ENCODE measurements around the gene FAM83D. TPM values are rescaled to one million over a fixed set of nuclear protein-coding genes. Genes with fewer than 3 reads are reported as not detected.

Gene FAM83D
- total RNA-seq, 1 experiment from 2014 or later: 86.3 TPM

DNA sequence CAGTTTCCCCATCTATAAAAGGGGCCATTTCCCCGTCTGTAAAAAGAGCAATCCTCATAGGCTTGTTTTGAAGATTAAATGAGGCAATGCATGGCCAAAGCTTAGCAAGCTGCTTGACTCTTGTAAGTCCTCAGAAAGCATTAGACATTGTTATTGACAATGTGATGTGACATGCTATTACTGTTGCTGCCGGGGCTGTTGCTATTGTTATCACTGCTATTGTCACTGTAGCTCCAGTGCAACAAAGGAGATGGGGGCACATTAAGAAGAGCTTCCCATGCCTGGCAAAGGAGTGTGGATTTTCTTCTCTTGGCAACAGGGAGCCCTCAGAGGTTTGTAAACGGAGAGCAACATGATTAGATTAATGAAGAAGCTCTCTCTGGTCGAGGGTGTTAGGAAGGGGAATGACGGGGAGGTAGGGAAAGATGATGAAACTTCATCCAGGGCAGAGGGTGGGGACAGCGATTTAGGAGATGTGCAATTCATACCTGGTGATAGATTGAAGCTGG, 33.1 kb upstream of the FAM83D start:
- peaks cover 5% of the 10 kb centered on the region; the same call in 1 of the 2 replicates for H3K4me1 ChIP-seq
- Mint-ChIP-seq H3K9me3 (ENCODE audit: unreplicated experiment) (no peaks in the 10 kb centered on the region), H3K4me3 (ENCODE audit: unreplicated experiment) (peak overlapping the region; percentile 19), H3K36me3 (ENCODE audit: insufficient read depth, unreplicated experiment) (no peaks in the 10 kb centered on the region), H3K27ac (ENCODE audit: unreplicated experiment) (no peak overlapping the region), H3K27me3 (ENCODE audit: insufficient read depth, unreplicated experiment) (peaks cover 6% of the 10 kb centered on the region), H3K4me1 (ENCODE audit: low read depth, unreplicated experiment) (peaks cover 17% of the 10 kb centered on the region)
- no peaks in the 10 kb centered on the region for H3K9me3 ChIP-seq
- no peak for DNase-seq
- TF ChIP-seq CTCF (IDR thresholded peaks at IDR 0.05; ENCODE audit: insufficient read depth in 1 of 2, low read depth in 1 of 2, low read length in 1 of 2, severe bottlenecking in 1 of 2, unreplicated experiment in 1 of 2): no peak
- intact Hi-C loops (cut with micrococcal nuclease; ENCODE audit: unreplicated experiment): no loop called here
- no TSS peak for BruUV-seq (replicated peaks)
- ChIA-PET POLR2A (no interaction called here), CTCF (interaction anchor here (0.7 to 2.3 kb wide), 10 partner anchors 10 to 849 kb away, joined by 3 to 9 read pairs (median 4); no protein-coding TSS in a partner anchor)
- no peaks in the 10 kb centered on the region; the same call in 1 of the 2 replicates for H3K27me3 ChIP-seq (replicated peaks; ENCODE audit: control insufficient read depth, insufficient read depth, low read length)
- H3K36me3 ChIP-seq (ENCODE audit: control insufficient read depth, insufficient read depth, low read length): no peaks in the 10 kb centered on the region
- H3K4me3 ChIP-seq (ENCODE audit: low read depth, low read length): no peak overlapping the region

- no peaks in the 10 kb centered on the region; the same call in 1 of the 2 replicates for H3K27me3 ChIP-seq (replicated peaks; ENCODE audit: control insufficient read depth, insufficient read depth, low read length)
- peaks cover 3% of the 10 kb centered on the region; the same call in 1 of the 2 replicates for H3K4me1 ChIP-seq
- ChIA-PET POLR2A (no interaction called here), CTCF (interaction anchor here (0.7 to 2.3 kb wide), 9 partner anchors 10 to 849 kb away, joined by 3 to 9 read pairs (median 4); no protein-coding TSS in a partner anchor)
- BruUV-seq (replicated peaks): no TSS peak
- Mint-ChIP-seq H3K36me3 (ENCODE audit: insufficient read depth, unreplicated experiment) (no peaks in the 10 kb centered on the region), H3K4me1 (ENCODE audit: low read depth, unreplicated experiment) (peaks cover 17% of the 10 kb centered on the region), H3K9me3 (ENCODE audit: unreplicated experiment) (no peaks in the 10 kb centered on the region), H3K27ac (ENCODE audit: unreplicated experiment) (no peak overlapping the region), H3K27me3 (ENCODE audit: insufficient read depth, unreplicated experiment) (peaks cover 6% of the 10 kb centered on the region), H3K4me3 (ENCODE audit: unreplicated experiment) (peak overlapping the region; percentile 60)
- peak; percentile 100 for TF ChIP-seq CTCF (IDR thresholded peaks at IDR 0.05; ENCODE audit: insufficient read depth in 1 of 2, low read depth in 1 of 2, low read length in 1 of 2, severe bottlenecking in 1 of 2, unreplicated experiment in 1 of 2)
- peak overlapping the region; percentile 27 for H3K4me3 ChIP-seq (ENCODE audit: low read depth, low read length)
- no peaks in the 10 kb centered on the region for H3K9me3 ChIP-seq
- DNase-seq: peak; percentile 84 to 91
- intact Hi-C loops (cut with micrococcal nuclease; ENCODE audit: unreplicated experiment): loop anchor here (1.0 to 2.0 kb wide), 4 partner anchors 20 to 247 kb away; partner anchors contain the start of gene DHX35
- no peaks in the 10 kb centered on the region for H3K36me3 ChIP-seq (ENCODE audit: control insufficient read depth, insufficient read depth, low read length)
Measured at GRCh38 chr20:38893565-38894090, 32.6 kb upstream of the FAM83D start.

- Mint-ChIP-seq H3K4me1 (ENCODE audit: low read depth, unreplicated experiment) (peaks cover 17% of the 10 kb centered on the region), H3K9me3 (ENCODE audit: unreplicated experiment) (no peaks in the 10 kb centered on the region), H3K27ac (ENCODE audit: unreplicated experiment) (no peak overlapping the region), H3K4me3 (ENCODE audit: unreplicated experiment) (peak overlapping the region; percentile 60), H3K36me3 (ENCODE audit: insufficient read depth, unreplicated experiment) (no peaks in the 10 kb centered on the region), H3K27me3 (ENCODE audit: insufficient read depth, unreplicated experiment) (peaks cover 6% of the 10 kb centered on the region)
- Histone ChIP-seq H3K36me3 (ENCODE audit: control insufficient read depth, insufficient read depth, low read length) (no peaks in the 10 kb centered on the region), H3K9me3 (no peaks in the 10 kb centered on the region), H3K27me3 (replicated peaks; ENCODE audit: control insufficient read depth, insufficient read depth, low read length) (no peaks in the 10 kb centered on the region; the same call in 1 of the 2 replicates), H3K4me3 (ENCODE audit: low read depth, low read length) (peak overlapping the region; percentile 27), H3K4me1 (peaks cover 3% of the 10 kb centered on the region; the same call in 1 of the 2 replicates)
- DNase-seq: no peak
- TF ChIP-seq CTCF (IDR thresholded peaks at IDR 0.05; ENCODE audit: insufficient read depth in 1 of 2, low read depth in 1 of 2, low read length in 1 of 2, severe bottlenecking in 1 of 2, unreplicated experiment in 1 of 2): peak in 1 of 2 experiments; percentile 3
- intact Hi-C loops (cut with micrococcal nuclease; ENCODE audit: unreplicated experiment): loop anchor here (1.0 to 2.0 kb wide), 4 partner anchors 19 to 248 kb away; partner anchors contain the start of gene DHX35
- CTCF ChIA-PET: interaction anchor here (0.6 to 2.3 kb wide), 8 partner anchors 11 to 244 kb away, joined by 3 to 7 read pairs (median 4); no protein-coding TSS in a partner anchor
- POLR2A ChIA-PET: interaction anchor here (1.0 kb wide), 1 partner anchor 68 kb away, joined by 3 read pairs; the partner anchor contains the start of gene DHX35
- BruUV-seq (replicated peaks): no TSS peak
Measured at GRCh38 chr20:38894091-38894847, 31.9 kb upstream of the FAM83D start.

Measured in Caco-2 (cell line).